H9 (cell line): Measurements from ENCODE around the gene FAM3D. TPM values are rescaled to one million over a fixed set of nuclear protein-coding genes. Genes with fewer than 3 reads are reported as not detected.

Experiments used
- DNase-seq: peaks from one replicate; pipeline ENCODE4 v3.0.0-alpha.2; 2017
- H2AFZ ChIP-seq: one replicate; pipeline ENCODE4 v1.6.1; 2013; ENCODE audit warnings: mild to moderate bottlenecking, low read length, control low read depth, moderate library complexity
- H2AK5ac ChIP-seq: 2 replicates; pipeline ENCODE4 v1.6.1; 2013; ENCODE audit warnings: low read length, control low read depth, mixed read lengths; ENCODE audit not compliant: insufficient read length
- H2BK120ac ChIP-seq: one replicate; pipeline ENCODE4 v1.6.1; 2013; ENCODE audit warnings: low read depth, mild to moderate bottlenecking, low read length, control low read depth, inconsistent platforms; ENCODE audit not compliant: poor library complexity, severe bottlenecking
- H2BK12ac ChIP-seq: 2 replicates; pipeline ENCODE4 v1.6.1; 2013; ENCODE audit warnings: low read length, control low read depth, mixed read lengths, low read depth; ENCODE audit not compliant: insufficient read length
- H2BK15ac ChIP-seq: 2 replicates; pipeline ENCODE4 v1.6.1; 2013; ENCODE audit warnings: low read depth, low read length, control low read depth
- H2BK20ac ChIP-seq: one replicate; pipeline ENCODE4 v1.6.1; 2013; ENCODE audit warnings: low read depth, mild to moderate bottlenecking, low read length, control low read depth, inconsistent platforms; ENCODE audit not compliant: poor library complexity, severe bottlenecking
- H2BK5ac ChIP-seq: 2 replicates; pipeline ENCODE4 v1.6.1; 2013; ENCODE audit warnings: low read length, control low read depth, mixed read lengths; ENCODE audit not compliant: insufficient read length
- H3K14ac ChIP-seq: 2 replicates; pipeline ENCODE4 v1.6.1; 2013; ENCODE audit warnings: low read length, control low read depth; ENCODE audit not compliant: insufficient read depth
- H3K18ac ChIP-seq: 2 replicates; pipeline ENCODE4 v1.6.1; 2013; ENCODE audit warnings: low read depth, mild to moderate bottlenecking, mixed read lengths, low read length, control low read depth; ENCODE audit not compliant: insufficient read length
- H3K23ac ChIP-seq: 2 replicates; pipeline ENCODE4 v1.6.1; 2013; ENCODE audit warnings: low read length, control low read depth, mixed read lengths, low read depth; ENCODE audit not compliant: insufficient read length
- H3K23me2 ChIP-seq: 2 replicates; pipeline ENCODE4 v1.6.1; 2013; ENCODE audit warnings: low read depth, mild to moderate bottlenecking, mixed read lengths, low read length, control low read depth; ENCODE audit not compliant: insufficient read length, poor library complexity, severe bottlenecking
- H3K27ac ChIP-seq: 2 replicates; pipeline ENCODE4 v1.5.1; 2013; ENCODE audit warnings: low read length, control low read depth, mixed read lengths, low read depth; ENCODE audit not compliant: insufficient read length
- H3K27me3 ChIP-seq: 2 replicates; pipeline ENCODE4 v1.6.1; 2013; ENCODE audit warnings: low read length, control low read depth, inconsistent platforms; ENCODE audit not compliant: insufficient read depth
- H3K4ac ChIP-seq: 2 replicates; pipeline ENCODE4 v1.6.1; 2013; ENCODE audit warnings: low read depth, mild to moderate bottlenecking, control low read depth, inconsistent platforms, low read length, moderate library complexity
- H3K4me1 ChIP-seq: 2 replicates; pipeline ENCODE4 v1.6.1; 2013; ENCODE audit warnings: low read length, control low read depth, inconsistent platforms; ENCODE audit not compliant: insufficient read depth
- H3K4me2 ChIP-seq: 2 replicates; pipeline ENCODE4 v1.6.1; 2013; ENCODE audit warnings: low read length, control low read depth, mixed read lengths; ENCODE audit not compliant: insufficient read length, insufficient read depth
- H3K56ac ChIP-seq: 2 replicates; pipeline ENCODE4 v1.6.1; 2013; ENCODE audit warnings: low read depth, mild to moderate bottlenecking, mixed read lengths, low read length, control low read depth; ENCODE audit not compliant: insufficient read length
- H3K79me1 ChIP-seq: 2 replicates; pipeline ENCODE4 v1.6.1; 2013; ENCODE audit warnings: low read depth, mild to moderate bottlenecking, moderate library complexity, low read length, control low read depth, inconsistent platforms; ENCODE audit not compliant: insufficient read depth, poor library complexity, severe bottlenecking
- H3K79me2 ChIP-seq: 2 replicates; pipeline ENCODE4 v1.6.1; 2013; ENCODE audit warnings: low read length, control low read depth, inconsistent platforms; ENCODE audit not compliant: insufficient read depth
- H3K9ac ChIP-seq: 2 replicates; pipeline ENCODE4 v1.6.1; 2013; ENCODE audit warnings: low read length, control low read depth, mixed read lengths; ENCODE audit not compliant: insufficient read length; ENCODE audit errors: extremely low read depth
- H3K9me3 ChIP-seq: one replicate; pipeline ENCODE4 v1.6.1; 2013; ENCODE audit warnings: low read depth, low read length, inconsistent platforms; ENCODE audit not compliant: control insufficient read depth
- H3T11ph ChIP-seq: one replicate; pipeline ENCODE4 v1.6.1; 2013; ENCODE audit warnings: mild to moderate bottlenecking, low read length, control low read depth, inconsistent platforms
- H4K20me1 ChIP-seq: one replicate; pipeline ENCODE4 v1.6.1; 2013; ENCODE audit not compliant: control insufficient read depth, insufficient read length, insufficient read depth
- H4K5ac ChIP-seq: 2 replicates; pipeline ENCODE4 v1.6.1; 2013; ENCODE audit warnings: low read depth, mild to moderate bottlenecking, mixed read lengths, low read length, control low read depth; ENCODE audit not compliant: insufficient read length
- H4K8ac ChIP-seq: replicated peaks from 2 replicates; pipeline ENCODE4 v1.6.1; 2013; ENCODE audit warnings: low read length, control low read depth, mixed read lengths, low read depth; ENCODE audit not compliant: insufficient read length
- H4K91ac ChIP-seq: 2 replicates; pipeline ENCODE4 v1.6.1; 2013; ENCODE audit warnings: low read depth, mild to moderate bottlenecking, moderate library complexity, mixed read lengths, low read length, control low read depth; ENCODE audit not compliant: insufficient read length
- H3K27ac Mint-ChIP-seq, 3 experiments: 2 replicates in 2 of 3; 3 replicates in 1 of 3; pipeline ENCODE4 v1.8.0; 2020 to 2021; ENCODE audit warnings: mixed read lengths in 3 of 3, mild to moderate bottlenecking in 1 of 3, moderate library complexity in 1 of 3
- H3K27me3 Mint-ChIP-seq: 2 replicates; pipeline ENCODE4 v1.8.0; 2021; ENCODE audit warnings: low read depth, mild to moderate bottlenecking, moderate library complexity, mixed read lengths
- H3K36me3 Mint-ChIP-seq, 3 experiments: 2 replicates in 2 of 3; 3 replicates in 1 of 3; pipeline ENCODE4 v1.8.0; 2020 to 2021; ENCODE audit warnings: low read depth in 3 of 3, mixed read lengths in 3 of 3; ENCODE audit not compliant: insufficient read depth in 1 of 3
- H3K4me1 Mint-ChIP-seq, 2 experiments: 2 replicates each; pipeline ENCODE4 v1.8.0; 2020; ENCODE audit warnings: mixed read lengths in 2 of 2
- H3K4me3 Mint-ChIP-seq, 2 experiments: 2 replicates in 1 of 2; 3 replicates in 1 of 2; pipeline ENCODE4 v1.8.0; 2020 to 2021; ENCODE audit warnings: mild to moderate bottlenecking in 2 of 2, mixed read lengths in 2 of 2, moderate library complexity in 1 of 2
- H3K9me3 Mint-ChIP-seq, 2 experiments: 2 replicates in 1 of 2; 3 replicates in 1 of 2; pipeline ENCODE4 v1.8.0; 2020; ENCODE audit warnings: mild to moderate bottlenecking in 2 of 2, mixed read lengths in 2 of 2, moderate library complexity in 1 of 2
- WGBS: extraction: QIAGEN DNeasy Blood & Tissue Kit; methylation state at CpG from one replicate; pipeline ENCODE4 v1.1.7; 2013; ENCODE audit warnings: missing lambda C conversion rate, low lambda C conversion rate, mixed read lengths; ENCODE audit not compliant: insufficient read length; ENCODE audit errors: extremely low coverage; 5-methylcytosine and 5-hydroxymethylcytosine counted together
- total RNA-seq: library from RNA; stranded (reverse); gene quantifications from 2 replicates; pipeline ENCODE4 v1.2.1, GENCODE V29; 2021
- TF ChIP-seq, protein P1 (sequence below): fragments of 200-600 bp; sonication (generic); conservative IDR thresholded peaks from 3 replicates; pipeline ENCODE4 v1.8.0; 2021; ENCODE audit warnings: antibody characterized with exemption, mild to moderate bottlenecking

The FAM3D gene
- total RNA-seq, 1 experiment from 2014 or later: not detected

DNA sequence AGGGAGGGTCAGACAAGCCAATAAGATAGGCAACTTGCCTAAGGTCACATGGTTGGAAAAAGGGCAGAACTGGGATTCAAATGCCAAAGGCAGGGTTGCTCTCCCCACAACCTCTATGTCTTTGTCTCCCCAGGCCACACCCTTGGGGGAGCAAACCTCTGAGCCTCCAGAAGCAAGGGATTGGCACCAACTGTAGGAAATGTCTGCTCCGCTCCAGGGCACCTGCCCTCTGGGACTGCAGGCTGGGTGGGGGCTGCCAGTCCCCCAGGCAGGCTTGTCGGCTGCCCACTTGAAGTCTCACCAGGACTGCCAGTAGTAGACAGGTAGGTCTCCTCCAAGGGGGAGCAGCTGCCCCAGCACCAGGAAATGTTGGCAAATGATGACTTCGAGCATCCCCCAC lies 2.0 kb downstream of the FAM3D start:
- peaks cover 0 to 2% of the 10 kb centered on the region in 2 experiments; a peak in 1 of 4 replicates for H3K4me1 Mint-ChIP-seq

More for the DNA sequence above, 2.0 kb downstream of the FAM3D start:
- Histone ChIP-seq H4K5ac (no peak overlapping the region), H3K9ac (no peak overlapping the region), H4K8ac (no peak overlapping the region), H3K14ac (no peak overlapping the region), H3K4ac (no peak overlapping the region), H3K23ac (no peak overlapping the region), H3K56ac (no peak overlapping the region), H2AFZ (no peak overlapping the region), H2BK120ac (no peak overlapping the region), H2AK5ac (no peak overlapping the region), H3K23me2 (no peaks in the 10 kb centered on the region), H4K20me1 (no peaks in the 10 kb centered on the region), H3K9me3 (no peaks in the 10 kb centered on the region), H3T11ph (no peak overlapping the region), H4K91ac (no peak overlapping the region), H2BK5ac (no peak overlapping the region), H2BK20ac (no peak overlapping the region), H3K4me1 (no peaks in the 10 kb centered on the region), H3K18ac (no peak overlapping the region), H2BK15ac (no peak overlapping the region), H2BK12ac (no peak overlapping the region), H3K27me3 (no peaks in the 10 kb centered on the region), H3K79me1 (no peaks in the 10 kb centered on the region), H3K27ac (no peak overlapping the region), H3K79me2 (no peaks in the 10 kb centered on the region), H3K4me2 (no peak overlapping the region)
- Mint-ChIP-seq H3K27ac (no peak overlapping the region), H3K27me3 (peaks cover 18% of the 10 kb centered on the region), H3K9me3 (no peaks in the 10 kb centered on the region; a peak in 3 of 5 replicates), H3K36me3 (no peaks in the 10 kb centered on the region), H3K4me3 (no peak overlapping the region)
- TF ChIP-seq, protein P1, sequence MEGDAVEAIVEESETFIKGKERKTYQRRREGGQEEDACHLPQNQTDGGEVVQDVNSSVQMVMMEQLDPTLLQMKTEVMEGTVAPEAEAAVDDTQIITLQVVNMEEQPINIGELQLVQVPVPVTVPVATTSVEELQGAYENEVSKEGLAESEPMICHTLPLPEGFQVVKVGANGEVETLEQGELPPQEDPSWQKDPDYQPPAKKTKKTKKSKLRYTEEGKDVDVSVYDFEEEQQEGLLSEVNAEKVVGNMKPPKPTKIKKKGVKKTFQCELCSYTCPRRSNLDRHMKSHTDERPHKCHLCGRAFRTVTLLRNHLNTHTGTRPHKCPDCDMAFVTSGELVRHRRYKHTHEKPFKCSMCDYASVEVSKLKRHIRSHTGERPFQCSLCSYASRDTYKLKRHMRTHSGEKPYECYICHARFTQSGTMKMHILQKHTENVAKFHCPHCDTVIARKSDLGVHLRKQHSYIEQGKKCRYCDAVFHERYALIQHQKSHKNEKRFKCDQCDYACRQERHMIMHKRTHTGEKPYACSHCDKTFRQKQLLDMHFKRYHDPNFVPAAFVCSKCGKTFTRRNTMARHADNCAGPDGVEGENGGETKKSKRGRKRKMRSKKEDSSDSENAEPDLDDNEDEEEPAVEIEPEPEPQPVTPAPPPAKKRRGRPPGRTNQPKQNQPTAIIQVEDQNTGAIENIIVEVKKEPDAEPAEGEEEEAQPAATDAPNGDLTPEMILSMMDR: no peak
- DNase-seq: no peak
- WGBS: no CpG with 5 or more reads among the region's 3 CpGs
